HK-2 (cell line): Measurements from ENCODE around the gene C5orf58.
"Not testable (repeated sequence)": the region's sequence is repeated elsewhere in the genome, so short reads cannot be mapped to it uniquely, and the experiment has no call there.

Experiments
- DNase-seq: peaks from one replicate; pipeline ENCODE4 v3.0.0-alpha.2; 2018; ENCODE audit not compliant: unreplicated experiment

C5orf58 gene

DNA sequence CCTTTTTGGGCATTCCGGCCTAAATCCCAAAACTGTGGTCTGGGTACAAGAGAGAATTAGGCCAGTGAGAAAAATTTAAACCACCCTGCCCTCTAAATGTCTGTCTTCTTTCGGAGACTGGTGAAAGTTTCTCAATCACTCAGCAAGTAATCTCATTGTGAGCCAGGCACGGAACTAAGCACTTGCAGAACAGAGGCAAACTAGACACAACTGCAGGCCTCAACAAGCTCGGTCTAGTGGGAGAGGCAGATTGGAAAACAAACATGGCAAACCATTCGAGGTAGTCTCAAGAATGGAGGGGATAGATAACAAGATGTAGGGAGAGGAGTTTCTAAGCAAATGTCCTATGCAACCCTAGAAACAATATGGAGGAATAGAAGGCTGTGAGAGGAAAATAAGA, 8.9 kb upstream of the C5orf58 start:
- no peak for DNase-seq

- peak; percentile 31 for DNase-seq
Measured at GRCh38 chr5:170225326-170226128, 7.3 kb upstream of the C5orf58 start.

DNA sequence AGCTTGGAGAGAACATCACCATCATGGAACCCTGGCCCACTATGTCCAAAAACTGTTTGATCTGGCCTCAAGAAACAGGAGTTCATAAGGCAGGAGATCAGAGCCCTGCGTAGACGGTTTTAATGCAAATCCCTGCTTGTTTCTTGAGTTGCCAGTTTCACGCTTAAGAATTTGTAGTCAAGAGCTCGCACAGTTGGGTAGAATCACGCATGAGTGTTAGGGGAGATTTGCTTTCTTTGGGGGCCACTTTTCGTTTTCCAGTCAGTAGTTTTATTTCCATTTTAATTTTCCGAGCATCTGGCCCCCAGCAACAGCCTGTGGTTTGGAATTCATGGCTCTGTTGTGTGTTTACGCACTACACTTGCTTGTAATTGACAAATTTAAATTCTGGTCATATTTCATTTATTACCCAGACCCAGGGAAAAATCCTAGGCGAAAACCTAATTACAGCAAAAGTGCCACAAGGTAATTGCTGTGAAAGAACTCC, 6.6 kb upstream of the C5orf58 start:
- no peak for DNase-seq

GRCh38 chr5:170226661-170227060, 6.1 kb upstream of the C5orf58 start:
- DNase-seq: no peak

GRCh38 chr5:170228762-170229435, 3.9 kb upstream of the C5orf58 start:
- DNase-seq: no peak

- DNase-seq: no peak
Measured at GRCh38 chr5:170233358-170233892, 640 bp downstream of the C5orf58 start.

- DNase-seq: no peak
Measured at GRCh38 chr5:170235876-170236864, 3.4 kb downstream of the C5orf58 start.

DNA sequence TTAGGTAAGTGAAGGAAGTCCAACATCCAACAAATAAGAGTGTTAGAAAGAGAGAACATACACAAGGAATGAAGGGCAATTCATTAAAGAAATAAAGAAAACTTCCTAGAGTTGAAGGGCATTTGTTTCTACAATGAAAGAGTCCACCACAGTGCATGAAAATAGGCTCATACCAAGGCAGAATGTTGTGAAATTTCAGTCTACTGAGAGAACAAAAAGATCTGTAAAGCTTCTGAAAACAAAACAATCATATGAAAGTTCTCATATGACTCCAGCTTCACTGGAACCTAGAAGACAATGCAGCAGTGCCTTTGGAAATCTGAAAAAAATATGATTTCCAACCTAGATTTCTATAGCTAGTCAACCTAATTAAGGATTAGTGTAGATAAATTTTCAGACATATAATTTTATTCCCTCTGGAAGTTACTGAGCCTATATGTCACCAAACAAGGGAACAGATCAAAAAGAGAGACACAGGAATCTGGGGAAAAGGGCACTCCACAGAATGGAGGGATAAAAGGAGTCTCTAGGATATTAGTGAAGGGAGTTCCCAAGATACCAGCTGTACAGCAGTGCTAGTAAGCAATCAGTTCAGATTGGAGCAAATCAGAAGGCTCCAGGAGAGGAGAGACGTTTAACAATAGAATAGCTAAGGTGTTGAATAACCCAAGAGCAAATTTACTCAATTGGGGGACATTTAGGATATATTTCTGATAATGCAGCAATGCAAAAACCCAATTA, 5.8 kb downstream of the C5orf58 start:
- no peak for DNase-seq

DNA sequence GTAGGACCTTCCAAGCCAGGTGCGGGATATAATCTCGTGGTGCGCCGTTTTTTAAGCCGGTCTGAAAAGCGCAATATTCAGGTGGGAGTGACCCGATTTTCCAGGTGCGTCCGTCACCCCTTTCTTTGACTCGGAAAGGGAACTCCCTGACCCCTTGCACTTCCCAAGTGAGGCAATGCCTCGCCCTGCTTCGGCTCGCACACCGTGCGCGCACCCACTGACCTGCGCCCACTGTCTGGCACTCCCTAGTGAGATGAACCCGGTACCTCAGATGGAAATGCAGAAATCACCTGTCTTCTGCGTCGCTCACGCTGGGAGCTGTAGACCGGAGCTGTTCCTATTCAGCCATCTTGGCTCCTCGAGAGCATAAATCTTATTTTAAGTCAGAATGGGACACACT, 12.7 kb downstream of the C5orf58 start:
- DNase-seq: not testable (repeated sequence)

DNA sequence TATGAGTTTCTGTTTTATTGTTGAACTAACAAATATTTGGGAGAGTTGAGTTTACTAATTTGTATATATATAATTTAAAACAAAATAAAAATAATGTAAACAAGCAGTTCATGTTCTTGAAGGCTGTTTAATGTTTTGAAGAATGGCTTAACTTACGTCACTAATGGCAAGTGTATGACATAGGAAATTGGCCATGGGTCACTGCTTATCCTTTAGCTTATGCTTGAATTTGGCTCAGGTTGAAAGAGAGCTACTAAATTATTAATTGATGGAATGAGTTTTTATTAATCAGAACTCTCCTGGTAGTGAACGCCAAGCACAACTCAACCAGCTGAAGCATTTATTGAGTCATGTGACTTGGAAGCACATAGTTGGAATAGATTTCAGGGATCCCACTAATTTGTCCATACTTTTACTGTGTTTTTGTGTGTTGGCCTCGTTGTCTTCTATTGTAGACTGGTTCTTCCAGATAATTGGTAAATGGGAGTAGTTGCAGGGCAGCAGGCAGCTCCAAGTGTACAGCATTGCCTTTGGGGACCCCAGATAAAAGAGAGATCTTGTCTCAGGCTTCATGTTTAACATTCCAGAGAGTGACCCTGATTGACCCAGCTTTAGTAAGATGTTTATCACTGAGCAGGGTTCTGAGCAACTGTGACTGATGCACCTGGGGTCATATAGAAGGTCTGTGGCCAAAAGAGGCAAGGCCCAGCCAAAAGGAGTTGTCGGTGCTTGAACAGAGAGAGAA, 13.5 kb downstream of the C5orf58 start:
- DNase-seq: no peak

DNA sequence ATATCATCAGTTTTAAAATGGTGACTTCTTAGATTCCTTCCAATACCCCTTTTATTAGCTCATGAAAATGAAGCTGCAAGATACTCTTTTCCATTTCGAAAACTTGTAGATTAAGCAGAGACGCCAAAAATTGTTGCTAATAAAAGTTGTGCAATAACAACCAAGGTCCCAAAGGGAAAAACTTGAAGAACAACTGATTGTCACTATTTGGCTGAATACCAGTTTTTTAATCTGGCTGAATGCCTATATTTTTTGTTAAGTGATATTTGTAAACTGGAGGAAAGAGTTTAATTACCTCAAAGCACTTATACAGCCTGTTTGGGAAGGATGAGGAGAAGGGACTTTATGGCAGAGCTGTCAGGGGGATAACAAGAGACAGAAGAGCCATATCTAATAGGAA, 14.6 kb downstream of the C5orf58 start:
- no peak for DNase-seq

GRCh38 chr5:170248172-170248930, 15.6 kb downstream of the C5orf58 start:
- no peak for DNase-seq

GRCh38 chr5:170248931-170249227, 16.1 kb downstream of the C5orf58 start:
- DNase-seq: not testable (repeated sequence)

GRCh38 chr5:170249355-170249754, 16.6 kb downstream of the C5orf58 start:
- DNase-seq: no peak

- no peak for DNase-seq
Measured at GRCh38 chr5:170250810-170251317, 18.1 kb downstream of the C5orf58 start.

GRCh38 chr5:170251462-170251861, 18.7 kb downstream of the C5orf58 start:
- DNase-seq: no peak

GRCh38 chr5:170252109-170252508, 19.3 kb downstream of the C5orf58 start:
- DNase-seq: no peak

DNA sequence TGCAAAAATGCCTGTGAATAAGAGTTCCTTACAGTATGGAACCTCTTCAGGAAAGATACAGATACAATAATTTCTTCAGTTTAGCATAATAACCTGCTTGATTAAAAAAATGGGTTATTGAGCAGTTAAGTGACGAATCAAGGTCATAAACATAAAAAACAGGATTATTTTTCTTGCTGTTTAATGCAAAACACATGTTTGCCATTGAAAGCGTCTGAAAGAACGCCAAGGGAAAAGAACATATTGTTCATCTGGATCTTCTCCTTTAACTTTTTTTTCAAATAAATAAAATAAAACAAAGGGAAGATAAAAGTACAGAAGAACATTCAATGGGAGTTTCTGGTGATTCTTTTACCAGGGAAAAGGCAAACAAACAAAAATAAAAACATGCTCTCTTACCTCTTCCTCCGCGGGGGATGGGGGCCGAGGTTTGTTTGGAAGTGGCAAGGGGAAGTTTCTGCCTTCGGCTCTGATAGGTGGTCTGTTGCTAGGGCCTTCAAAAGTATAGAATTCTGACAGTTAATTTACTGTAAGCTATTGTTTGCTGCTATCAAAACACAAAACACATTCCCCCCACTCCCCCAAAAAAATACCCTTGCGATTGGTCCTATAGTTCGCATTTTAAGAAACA, 20.1 kb downstream of the C5orf58 start:
- no peak for DNase-seq

DNA sequence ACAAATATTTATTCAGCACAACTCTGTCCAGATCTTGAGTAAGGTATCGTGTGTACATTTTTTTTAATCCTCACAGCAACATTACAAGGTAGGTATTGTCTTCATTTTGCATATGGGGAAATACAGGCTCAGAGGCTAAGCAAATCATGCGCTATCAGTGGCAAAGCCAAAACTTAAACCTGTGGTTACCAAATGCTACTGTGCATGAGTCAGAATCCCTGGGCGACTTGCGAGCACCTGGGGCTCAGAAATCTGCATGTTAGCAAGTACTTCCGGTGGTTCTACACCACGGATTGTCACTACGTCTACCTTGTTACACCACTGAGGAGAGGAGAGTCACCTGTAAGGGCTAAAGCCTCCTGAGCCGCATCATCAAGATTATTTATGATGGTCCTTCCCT, 21.3 kb downstream of the C5orf58 start:
- DNase-seq: no peak
